GM19351 (cell line): ENCODE measurements around the gene PRR36.
"Not testable (repeated sequence)": the region's sequence is repeated elsewhere in the genome, so short reads cannot be mapped to it uniquely, and the experiment has no call there.

Source experiments
- ATAC-seq: cut with Tn5 transposase; IDR thresholded peaks from one replicate; pipeline ENCODE4 v1.9.1; 2021; ENCODE audit warnings: mild to moderate bottlenecking, moderate library complexity; ENCODE audit not compliant: unreplicated experiment

Gene PRR36

DNA sequence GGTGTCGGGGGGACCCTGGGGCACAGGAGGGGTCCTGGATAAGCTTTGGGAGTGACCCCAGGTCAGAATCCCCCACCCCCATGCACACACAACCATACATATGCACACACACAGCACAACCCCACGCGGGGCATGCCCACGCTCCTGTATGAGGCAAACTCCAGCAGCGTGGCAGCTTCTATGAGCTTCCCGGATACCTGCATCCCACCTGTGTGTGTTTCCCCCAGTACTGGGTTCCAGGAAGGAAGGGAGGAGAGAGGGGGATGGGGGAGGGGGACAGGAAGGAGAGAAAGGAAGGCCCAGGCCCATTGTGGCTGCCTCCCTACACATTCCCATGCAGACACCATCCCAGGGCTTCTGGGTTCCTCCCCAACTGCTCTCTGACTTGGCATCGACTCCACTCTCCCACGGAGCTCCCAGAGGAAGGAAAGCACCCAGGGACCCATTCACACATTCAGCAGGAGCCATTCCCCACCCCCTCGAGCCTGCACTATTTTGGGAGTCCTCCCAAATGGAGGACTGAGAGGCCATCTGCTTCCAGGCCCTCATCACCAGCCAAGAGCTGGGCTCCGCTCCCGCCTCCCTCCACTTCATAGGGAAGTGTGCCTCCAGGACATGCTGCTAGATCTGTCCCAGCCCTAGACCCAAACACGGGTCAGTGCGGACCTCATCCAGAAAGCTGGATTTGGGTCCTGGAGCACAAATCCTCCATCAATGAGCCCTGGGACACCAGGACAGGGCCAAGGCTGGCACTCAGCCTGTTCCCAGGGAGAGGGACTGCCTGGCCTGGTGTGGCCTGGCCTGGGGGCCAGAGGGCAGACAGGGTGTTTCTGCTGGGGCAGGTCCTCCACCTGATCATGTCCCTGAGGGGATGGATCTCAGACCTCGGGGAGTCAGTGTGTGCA, 13.2 kb downstream of the PRR36 start:
- ATAC-seq: no peak

DNA sequence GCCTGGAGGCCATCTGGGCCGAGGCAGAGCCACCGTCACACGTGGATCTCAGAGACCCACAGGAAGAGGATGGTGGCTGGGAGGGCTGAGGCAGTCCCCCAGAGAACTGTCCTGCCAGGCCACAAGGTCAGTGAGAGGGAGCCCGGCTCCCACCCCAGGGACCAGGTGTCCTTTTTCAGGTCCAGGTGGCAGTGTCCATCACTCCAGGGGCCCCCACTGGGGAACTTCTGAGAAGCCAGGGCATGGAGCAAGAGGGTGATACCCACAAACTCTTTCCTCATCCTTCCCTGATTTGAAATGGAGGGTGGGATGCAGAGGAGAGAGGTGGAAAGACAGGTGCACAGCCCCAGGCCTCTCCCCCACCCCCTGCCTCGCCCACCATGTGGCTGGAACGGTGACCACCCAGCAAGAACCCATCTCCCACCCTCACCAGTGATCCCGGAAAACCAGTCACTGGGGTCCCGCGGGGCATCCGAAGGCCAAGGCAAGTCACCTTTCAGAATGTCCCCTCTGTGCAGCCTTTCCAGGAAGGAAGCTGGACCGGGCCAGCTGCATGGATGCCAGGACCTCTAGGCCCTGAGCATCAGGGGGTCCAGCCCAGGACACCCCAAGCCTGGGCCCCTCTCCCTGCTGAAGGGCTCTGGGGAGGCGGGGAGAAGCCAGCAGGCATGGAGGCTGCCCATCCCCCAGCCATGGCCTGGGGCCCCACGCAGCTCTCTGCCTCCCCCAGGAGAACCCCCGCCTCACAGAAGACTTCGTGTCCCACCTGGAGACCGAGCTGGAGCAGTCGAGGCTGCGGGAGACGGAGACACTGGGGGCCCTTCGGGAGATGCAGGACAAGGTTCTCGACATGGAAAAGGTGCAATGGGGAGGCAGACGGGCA, 14.1 kb downstream of the PRR36 start:
- ATAC-seq: no peak

DNA sequence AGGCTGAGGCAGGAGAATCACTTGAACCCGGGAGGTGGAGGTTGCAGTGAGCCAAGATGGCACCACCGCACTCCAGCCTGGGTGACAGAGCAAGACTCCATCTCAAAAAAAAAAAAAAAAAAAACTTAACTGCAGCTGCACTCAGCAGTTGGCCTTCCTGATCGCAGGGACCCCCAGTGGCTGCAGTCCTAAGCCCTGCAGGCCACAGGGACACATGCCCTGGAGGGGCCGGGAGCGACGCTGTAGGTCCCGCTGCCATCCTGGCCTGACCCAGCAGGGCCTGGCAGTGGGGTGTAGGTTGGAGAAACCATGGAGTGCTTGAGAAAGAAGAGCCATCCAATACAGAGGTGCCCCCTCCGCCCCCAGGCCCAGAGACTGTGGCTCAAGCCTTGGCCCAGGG, 15.1 kb downstream of the PRR36 start:
- ATAC-seq: not testable (repeated sequence)

DNA sequence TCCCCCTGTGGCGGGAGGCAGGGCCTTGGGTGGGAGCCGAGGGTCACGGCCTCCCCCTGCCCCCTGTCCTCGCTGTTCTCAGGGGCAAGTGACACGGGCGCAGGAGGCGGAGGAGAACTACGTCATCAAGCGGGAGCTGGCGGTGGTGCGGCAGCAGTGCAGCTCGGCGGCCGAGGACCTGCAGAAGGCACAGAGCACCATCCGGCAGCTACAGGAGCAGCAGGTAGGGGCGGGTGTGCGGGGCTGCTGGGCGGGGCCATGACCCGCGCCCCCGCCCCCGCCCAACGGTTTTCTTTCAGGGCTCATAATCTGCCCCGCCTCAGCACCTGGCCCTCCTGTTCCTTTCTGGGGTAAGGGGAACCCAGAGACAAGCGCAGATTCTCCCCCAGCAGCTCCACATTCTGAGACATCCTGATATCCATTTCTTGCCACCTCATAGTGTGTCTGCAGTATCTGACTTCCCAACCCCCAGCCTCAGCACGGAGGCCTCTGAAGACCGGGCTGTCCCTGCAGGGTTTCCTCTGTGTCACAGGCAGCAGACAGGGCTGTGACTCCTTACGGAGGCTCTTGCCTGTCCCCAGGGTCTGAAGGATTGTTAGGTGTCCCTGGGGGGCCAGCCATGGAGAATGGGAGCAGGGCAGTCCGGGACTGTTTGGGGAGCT, 15.9 kb downstream of the PRR36 start:
- ATAC-seq: no peak

DNA sequence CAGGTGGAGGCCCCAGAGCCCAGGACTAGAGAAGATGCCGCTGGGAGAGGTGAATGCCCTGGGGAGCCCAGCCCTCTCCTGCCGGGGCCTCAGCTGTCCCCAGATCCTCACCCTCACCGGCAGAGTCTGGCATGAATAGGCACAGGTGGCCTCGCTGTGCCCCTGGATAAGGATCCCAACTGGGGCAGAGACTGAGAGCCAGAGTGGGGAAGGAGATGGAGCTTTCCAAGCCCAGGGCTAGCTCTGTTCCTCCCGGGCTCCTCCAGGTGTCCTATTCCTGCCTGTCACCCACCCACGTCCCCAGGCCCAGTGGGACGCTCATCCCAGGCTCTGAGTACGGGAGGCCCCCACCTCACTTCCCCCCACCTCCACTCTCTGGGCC, 16.5 kb downstream of the PRR36 start:
- no peak for ATAC-seq

DNA sequence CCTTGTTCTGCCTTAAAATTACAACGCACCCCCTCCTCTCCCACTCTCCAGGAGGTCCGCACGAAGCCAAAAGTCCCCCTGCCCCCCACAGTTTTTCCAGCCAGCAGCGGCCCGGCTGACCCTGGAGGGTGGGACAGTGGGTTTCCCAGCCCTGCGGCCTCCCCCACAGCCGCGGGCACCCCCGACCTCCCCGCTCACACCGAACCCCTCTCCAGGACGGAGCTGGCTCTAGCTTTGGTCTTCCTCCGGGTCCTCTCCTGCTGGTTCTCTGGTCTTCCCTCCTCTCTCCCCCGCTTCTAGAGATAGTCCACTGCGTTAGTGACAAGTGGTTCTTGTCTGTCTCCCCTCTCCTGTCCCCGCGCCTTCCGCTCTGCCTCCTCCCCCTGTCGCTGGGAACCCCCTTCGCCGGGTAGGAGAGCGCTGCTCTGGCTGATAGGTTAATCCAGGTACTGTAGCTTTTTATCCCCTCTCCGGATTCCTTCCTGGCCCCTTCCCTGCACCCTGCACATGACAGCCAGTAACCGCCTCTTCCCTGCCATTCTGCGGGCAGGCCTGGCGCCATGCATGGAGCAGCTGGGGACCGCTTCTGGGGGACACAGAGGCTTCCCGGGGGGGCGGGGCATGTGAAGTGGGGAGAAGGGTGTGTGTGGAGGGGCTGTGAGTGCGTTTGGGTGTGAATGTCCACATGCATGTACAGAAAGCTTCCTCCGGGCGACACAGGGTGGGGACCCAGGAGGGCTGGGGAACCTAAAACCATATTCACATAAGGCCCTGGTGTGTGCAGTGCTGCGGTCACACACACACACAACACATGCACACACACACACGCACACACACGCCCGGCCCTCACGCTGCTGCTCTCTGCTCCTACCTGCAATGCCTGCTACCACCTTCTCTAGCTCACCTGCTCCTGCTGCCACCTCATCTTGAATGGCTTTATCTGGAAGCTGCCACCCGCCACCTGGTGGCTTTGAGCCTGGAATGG, 17.2 kb downstream of the PRR36 start:
- ATAC-seq: no peak

DNA sequence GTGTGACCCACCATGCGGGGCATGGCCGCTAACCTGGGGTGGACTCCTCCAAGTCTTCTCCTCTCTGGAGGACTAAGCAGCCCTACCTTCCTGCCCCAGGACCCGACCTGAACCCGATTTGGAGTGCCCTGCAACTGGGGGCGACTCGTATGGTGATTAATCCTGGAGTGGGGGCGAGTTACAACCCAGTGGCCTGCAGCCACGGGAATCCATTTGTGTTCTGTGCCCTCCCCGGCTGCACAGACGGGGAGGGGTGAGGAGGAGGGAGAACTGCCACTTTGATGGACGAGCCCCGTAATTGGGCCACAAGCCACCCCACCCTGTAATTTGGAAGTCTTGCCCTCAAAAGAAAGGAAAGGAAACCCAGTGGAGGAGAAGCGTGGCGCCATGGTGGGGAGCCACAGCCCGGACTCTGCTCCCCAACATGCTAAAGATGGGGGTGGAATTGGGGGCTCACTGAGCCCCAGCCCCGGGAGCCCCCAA, 18.0 kb downstream of the PRR36 start:
- no peak for ATAC-seq

DNA sequence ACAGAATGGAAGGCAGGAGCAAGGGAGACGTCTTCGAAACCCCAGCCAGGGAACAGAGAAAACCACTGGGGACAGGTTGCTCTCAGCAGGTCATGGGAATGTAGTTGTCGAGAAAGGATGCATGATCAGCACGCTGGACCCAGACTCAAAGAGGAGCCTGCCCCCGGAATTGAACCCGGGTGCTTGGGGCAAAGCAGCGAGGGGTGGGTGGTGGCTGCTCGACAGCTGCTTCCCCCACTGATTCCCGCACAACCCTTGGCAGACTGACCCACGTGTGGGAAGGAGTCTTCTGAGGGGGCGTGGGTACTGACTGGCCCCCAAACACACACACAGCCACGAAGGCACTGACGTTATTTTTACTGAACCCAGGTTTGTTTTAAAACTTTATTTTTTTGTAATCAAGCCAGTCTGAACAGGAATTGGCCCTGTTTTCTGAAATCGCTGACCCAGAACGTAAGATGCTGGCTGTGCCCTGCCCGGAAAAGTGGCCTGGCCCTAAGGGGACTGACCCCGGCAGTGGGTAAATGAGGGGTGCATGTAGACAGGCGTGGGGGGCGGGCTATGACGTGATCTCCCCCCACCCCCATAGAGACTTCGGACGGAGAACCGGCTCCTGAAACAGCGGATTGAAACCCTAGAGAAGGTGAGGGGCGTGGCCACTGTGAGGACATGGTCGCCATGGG, 18.6 kb downstream of the PRR36 start:
- no peak for ATAC-seq

DNA sequence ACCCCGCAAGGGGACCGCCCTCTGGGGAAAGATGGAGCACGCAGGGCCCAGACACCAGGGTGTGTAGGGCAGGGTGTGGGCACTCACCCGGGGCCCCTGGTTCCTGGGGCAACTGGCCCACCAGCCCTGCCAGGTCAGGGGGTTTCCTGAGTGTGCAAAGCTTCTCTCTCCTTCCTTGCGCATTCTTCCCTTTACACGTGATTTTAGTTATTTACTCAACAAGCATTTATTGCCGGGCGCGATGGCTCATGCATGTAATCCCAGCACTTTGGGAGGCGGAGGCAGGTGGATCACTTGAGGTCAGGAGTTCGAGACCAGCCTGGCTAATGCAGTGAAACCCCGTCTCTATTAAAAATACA, 20.4 kb downstream of the PRR36 start:
- no peak for ATAC-seq

DNA sequence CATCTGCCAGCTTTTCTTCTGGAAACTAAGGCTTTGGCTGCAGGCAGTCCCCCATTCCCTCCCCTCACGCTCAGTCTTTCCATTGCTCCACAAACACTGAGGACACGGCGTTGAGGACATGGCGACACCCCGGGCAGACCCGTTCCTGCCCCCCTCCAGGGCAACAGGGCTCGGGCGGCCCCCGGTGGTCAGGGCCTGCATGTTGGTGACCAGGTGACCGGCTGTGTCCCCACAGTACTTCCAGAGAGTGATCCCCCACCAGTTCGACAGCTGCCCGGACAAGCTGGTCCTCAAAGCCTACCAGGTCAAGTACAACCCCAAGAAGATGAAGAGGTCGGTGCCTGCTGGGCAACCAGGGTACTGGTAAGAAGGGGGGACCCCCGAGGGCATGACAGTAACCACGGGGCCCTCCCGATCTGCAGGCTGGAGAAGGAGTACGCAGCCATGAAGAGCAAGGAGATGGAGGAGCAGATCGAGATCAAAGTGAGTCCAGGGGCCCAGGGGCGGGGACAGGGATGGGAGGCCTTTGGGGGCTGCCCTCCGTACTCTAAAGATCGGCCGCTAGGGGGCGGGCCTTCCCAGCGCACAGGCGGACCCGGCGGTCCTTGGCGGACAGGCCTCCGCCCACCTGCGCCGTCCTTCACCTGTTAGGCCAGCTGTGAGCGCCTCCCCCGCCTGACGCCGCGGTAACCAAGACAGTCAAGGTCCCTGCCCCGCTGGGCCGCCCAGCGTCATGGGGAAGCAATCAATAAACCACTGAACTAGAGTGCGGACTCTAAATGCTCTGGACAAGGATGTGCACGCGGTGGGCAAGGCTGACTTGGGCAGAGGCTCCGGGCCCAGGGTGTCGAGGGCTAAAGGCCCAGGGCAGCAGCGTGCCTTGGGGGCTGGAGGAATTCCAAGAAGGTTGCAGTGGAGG, 21.1 kb downstream of the PRR36 start:
- ATAC-seq: peak; percentile 42

DNA sequence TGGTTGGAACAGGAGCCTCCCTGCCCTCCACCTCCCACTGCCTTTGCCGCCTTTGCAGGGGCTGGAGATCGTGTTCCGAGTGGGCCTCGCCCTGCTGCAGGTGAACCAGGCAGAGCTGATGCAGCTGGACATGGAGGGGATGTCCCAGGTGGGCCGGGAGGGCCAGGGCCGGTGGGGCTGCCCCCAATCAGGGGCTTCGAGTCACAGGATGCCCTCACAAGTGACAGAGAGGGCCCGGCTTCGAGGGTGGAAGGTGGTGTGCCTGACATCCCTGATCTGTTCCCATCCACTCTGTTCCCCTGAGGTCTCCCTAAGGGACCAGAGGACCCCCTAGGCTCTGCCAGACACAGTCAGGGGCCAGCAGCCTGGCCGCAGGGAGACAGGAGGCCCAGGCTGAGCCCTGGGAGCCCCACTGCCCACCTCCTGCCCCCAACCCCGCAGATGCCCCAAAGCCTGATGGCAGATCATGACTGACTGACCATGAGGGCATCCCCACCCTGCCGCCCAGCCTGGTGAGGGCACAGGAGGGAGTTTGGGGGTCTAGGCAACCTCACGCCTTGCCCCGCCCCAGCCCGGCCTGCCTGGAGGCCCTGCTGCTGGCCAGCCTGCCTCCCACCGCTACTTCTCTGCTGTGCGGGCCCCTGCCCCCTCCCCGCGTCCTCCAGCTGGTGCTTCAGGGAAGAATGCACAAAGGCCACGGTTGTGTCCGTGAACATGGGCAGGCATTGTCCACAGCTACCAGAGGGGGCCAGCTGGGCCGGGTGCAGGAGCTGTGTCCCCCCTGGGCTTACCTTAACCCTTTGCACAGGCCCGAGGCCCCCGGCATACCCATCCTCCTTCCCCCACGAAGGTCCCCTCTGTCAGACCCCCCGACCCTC, 22.3 kb downstream of the PRR36 start:
- ATAC-seq: no peak

DNA sequence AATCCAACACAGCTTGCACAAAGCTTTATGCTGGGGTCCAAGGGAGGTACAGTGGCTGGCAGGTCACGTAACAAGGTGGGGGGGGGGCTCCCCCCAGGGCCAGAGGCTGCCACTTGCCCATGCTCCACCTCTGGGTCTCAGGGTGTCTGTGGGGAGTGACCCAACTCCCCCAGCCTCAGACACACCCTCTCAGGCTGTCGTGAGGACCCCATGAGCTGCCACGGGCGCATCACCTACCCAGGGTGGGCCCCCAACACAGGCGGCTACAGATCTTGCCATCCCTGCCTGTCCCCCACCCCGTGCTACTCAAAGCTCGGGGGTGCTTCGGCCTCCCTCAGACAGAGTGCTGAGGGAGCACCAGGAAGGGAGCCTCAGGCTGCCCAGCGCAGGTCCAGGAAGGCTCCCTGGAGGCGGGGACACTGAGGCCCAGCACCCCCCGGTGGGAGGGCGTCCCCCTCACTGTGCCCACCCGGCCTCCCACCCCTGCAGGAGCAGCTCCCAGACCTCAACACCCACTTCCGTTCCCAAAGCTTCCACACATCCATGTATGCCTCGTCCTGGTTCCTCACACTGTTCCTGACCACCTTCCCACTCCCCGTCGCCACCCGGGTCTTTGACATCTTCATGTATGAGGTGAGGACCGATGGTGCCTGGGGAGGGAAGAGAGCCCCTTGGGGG, 23.1 kb downstream of the PRR36 start:
- ATAC-seq: no peak

DNA sequence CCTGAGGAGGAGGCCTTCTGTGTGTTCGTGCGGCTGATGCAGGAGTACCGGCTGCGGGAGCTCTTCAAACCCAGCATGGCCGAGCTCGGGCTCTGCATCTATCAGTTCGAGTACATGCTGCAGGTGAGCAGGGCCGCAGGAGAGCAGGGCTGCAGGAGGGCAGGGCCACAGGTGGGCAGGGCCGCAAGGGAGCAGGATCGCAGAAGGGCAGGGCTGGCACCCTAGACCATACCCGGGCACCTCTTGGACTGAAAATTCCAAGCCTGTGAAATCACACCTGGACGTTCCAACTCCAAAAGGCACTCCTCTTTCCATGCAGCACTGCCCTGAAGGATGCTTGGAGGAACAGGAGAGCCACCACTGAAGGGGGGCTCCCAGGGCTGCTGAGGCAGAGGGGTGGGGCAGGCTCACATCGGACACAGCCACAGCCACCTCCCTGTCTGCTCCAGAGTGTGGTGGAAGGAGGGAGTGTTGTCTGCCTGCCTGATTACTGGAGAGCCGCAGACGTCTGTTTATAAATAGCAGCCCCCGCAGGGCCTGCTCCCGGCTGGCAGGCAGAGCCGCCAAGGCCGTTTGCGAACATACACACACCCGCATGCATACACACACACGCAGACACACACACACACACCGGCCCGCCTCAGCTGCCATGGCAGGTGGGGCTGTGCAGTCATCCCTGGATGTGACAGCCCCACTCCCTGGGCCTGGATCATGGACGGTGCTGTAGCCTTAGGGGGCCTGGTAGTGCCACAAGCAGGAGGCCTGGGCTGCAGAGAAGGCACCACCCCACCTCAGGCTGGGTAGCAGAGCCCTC, 24.0 kb downstream of the PRR36 start:
- no peak for ATAC-seq

DNA sequence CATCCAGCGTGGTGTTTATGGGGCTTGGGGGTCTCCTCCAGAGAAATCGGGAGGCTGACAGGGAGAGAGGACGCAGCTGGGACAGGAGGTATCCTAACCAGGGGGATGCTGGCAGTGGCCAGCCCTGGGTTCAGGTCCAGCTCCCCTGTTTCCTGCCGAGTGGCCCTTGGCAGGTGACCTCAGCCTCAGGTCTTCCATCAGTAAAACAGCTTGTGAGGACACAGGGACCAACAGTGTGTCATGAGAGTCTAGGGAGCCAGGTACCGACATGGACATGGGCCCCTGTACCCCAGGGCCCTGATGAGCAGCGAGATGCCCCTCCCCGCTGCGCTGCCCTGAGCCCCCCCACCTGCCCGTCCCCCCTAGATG, 24.6 kb downstream of the PRR36 start:
- no peak for ATAC-seq

DNA sequence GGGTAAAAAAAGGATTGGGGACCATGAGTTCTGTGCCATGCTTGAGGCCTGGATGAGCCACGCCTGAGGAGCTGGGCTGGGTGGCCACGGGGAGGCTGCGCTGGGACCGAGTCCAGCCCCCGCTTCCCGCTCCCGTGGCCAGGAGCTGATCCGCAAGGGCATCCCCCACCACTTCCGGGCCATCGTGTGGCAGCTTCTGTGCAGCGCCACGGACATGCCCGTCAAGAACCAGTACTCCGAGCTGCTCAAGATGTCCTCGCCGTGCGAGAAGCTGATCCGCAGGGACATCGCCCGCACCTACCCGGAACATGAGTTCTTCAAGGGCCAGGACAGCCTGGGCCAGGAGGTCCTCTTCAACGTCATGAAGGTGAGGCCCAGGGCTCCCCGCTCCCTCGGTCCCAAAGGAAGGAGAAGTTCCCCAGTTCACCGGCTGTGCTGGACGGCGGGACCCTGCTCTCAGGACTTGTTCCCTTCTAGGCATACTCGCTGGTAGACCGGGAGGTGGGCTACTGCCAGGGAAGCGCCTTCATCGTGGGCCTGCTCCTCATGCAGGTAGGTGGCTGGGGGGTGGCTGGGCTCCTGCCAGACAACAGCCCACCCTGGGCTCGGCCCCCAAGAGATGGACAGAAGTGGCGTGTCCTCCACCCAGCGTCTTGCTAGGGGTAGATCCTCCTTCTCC, 25.3 kb downstream of the PRR36 start:
- no peak for ATAC-seq

DNA sequence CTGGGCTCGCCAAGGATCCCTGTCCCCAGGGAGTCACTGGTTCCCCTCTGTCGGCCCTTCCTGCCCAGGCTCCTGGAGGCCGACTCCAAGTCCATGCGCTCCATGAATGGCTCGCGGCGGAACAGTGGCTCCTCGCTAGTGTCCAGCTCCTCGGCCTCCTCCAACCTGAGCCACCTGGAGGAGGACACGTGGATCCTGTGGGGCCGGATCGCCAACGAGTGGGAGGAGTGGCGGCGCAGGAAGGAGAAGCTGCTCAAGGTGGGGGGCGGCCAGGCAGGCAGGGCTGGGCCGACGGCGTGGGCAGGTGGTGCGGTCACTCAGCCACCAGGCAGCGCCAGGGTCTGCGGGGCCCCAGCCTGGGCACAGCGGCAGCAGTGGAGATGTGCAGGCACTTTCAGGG, 26.5 kb downstream of the PRR36 start:
- ATAC-seq: no peak
